DMS79 treated with DMSO at 0.1 percent for 48 hours (cell line): ENCODE data around the gene CARD19.

ENCODE experiments used
- DNase-seq: peaks from one replicate; lab custom pipeline; 2025; lab: John Stamatoyannopoulos, UW

The CARD19 gene

DNA sequence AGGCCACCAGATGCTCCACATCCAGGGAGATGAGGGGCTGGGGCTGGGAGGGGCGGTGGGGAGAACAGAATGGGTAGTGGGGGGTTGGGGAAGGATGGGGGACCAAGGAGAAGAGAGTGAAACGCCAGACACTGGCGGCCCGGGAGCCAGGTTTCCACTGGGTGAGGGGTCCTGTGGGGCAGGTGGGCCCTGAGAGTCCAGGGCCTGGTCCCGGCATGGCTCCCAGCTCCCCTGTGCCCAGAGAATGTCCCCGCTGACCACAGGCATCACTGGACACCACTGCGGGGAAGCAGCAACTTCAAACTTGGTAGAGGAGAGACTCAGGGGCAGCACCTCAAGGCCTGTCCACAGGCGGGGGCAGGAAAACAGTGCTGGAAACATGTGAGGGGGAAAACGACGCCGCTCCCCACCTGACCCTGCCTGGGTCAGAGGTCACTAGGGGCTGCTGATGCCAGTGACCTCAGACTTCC is 24.9 kb downstream of the CARD19 start:
- no peak for DNase-seq

DNA sequence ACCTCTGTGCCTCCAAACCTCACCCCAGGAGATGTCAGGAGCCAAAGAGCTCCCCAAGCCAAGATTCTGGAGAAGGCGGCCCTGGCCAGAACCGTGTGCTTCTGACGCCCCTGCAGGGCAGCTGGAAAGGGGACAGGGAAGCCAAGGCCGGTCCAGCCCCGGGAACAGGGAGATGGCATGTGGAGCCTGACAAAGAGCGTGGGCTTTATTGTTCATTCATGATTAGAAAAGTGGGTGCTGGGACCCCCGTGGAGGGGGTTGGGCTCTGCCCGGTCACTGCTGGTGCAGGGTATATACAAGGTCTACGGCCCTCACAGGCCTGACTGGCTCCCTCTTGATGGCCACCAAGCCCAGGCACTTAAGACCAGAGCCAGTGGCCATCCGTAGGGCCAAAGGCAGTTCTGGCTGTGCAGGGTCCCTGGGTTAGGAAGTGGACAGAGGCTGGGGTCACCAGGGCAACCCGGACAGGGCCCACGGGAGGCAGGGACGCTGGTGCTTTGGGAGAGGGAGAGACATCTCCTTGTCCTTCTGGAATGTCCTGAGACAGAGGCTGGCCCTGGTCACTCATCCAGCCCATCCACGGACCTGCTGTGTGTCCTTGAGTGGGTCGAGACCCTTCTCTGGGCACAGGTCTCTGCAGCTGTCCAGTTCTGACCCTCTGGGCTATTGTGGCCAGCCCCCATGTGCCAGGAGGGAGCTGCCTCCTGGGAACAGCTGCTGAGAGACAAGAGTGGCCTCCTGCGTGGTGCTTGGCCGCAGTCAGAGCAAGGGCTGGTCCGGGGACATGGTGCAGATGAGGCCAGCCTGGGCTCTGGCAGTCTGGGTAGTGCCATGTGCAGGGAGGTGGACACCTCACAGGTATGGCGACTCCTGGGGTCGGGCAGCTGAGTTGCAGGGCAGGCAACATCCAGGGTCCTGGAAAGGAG is 25.6 kb downstream of the CARD19 start:
- no peak for DNase-seq

DNA sequence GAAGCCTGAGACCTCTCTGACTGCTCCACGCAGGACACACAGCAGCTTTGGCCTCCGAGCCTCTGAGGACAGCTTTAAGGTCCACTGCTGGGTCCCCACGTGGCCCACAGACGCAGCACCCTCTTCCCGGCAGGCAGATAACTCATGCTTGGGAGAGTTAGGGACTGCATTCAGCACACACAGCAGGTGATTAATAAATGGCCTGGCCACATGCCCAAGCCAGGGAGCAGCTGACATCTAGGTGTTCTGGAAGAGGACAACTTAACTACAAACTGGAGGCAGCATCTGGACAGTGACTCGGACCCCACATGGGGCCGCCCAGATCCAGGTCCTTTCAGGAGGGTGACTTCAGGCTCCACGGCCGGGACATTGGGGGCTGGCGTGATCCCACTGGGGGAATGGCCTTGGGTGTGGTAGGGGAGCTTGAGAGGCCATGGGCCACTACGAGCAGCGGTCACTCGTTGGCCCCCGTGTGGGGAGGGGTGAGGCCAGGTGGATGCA is 26.8 kb downstream of the CARD19 start:
- no peak for DNase-seq

DNA sequence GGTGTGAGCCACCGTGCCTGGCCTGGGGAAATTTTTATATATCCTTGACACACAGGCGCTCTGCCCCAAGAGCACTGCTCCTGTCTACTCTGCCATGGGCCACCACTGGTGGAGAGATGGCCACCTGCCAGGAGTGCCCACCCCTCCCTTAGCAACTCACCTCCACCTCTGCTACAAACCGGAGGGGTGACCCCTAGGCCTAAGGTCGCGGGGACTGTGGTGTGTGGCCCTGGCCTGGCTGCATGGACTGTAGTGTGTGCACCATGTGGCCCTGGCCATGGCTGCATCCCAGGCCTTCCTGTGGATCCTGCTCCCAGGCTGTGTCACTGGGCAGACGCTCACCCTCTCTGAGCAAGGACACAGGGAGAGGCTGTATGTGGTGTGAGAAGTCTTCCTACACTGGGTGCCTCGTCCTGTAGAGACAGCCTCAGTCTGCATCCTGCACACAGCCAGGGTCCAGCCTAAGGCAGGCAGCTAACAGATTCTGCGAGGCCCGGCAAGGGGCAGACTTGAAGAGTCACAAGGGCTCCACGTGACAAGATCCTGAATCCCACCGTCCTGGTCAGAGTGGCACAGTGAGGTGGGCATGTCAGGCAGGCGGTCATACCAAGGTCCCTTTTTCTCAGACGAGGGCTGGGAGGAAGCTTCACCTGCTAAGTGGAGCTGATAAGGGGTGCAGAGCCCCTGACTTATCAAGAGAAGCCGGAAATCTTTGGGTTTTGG is 27.7 kb downstream of the CARD19 start:
- DNase-seq, result no peak

DNA sequence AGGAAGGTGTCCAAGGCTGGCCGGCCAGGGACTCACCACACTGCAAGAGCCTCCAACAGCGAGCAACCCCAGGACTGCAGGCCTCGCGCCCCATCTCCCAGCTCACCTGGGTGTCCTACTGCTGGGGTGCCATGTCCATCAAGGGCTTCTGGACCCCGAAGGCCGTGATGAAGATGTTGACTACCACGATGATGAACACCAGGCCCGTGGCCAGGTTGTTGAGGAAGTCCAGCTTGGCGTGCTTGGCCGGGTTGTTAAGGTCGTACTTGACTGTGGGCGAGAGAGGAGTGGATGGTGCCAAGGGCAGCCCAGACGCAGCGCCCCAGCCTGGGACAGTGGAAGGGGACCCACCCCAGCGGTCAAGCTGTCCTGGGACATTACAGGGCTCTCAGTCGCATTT is 28.8 kb downstream of the CARD19 start:
- DNase-seq, result no peak

DNA sequence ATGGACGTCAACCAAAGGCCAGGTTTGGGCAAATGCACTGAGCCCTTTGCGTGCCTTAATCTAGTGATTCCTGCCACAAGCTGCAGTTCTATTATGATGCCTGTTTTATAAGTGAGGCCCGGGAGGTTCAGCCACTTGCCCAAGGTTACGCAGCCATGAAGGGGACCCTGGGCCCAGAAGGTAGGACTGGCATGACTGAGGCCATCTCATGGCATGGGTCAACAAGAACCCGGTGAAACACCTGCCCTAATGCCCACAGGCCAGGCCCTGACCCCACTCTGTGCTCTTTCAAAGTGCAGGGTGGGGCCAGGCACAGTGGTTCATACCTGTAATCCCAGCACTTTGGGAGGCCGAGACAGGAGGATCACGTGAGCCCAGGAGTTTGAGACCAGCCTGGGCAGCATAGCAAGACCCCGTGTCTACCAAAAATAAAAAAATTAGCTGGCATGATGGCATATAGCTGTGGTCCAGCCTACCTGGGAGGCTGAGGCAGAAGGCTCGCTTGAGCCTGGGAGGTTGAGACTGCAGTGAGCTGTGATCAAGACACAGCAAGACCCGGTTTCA is 29.4 kb downstream of the CARD19 start:
- no peak for DNase-seq

DNA sequence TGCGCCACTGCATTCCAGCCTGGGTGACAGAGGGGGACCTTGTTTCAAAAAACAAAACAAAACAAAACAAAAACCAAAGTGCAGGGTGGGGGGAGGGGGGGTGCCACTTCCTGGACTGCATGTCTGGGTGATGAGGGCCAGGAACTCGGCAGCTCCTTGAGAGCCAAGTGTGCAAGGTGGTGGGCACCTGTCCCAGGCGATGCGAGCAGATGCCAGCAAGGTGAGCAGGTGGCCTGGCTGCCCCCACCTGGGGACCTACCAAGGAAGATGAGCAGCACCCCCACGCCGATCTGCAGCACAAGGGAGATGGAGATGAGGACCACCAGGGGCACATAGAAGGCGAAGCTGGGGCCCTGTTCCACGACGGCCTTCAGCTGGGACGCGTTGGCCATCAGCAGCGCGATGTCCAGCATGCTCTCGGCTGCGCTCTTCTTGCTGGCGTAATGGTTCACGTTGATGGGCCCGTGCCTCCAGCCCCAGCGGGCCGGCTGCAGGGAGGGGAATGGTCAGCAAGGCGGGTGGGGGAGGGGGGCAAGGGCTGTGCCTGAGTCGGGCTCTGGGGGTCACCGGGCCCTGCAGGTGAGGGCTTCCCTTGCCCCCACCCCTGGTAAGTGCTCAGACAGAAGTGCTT is 30.2 kb downstream of the CARD19 start:
- no peak for DNase-seq

DNA sequence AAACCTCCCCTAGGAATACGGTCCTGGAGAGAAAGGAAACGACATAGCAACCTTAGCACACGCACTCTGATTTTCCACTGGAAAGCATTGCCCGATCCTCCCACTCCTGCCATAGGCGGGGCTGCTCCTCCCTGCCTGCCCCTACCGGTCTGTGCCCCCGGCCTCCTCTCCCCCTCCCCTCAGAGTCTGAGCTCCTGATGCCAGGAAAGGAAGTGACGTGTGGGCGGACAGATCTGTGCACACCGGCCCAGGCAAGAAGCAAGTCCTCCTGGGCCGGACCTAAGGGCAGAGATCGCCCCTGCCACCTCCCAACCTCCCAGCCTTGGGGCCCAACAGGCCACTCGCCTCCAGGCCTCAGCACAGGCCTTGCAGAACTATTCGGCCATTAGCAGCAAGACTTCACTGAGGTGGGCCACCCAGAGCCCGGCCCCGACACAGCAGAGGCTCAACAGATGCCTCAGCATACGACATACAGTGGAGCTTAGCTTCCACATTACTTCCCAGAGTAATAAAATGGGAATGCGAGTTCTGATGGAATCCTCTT is 30.9 kb downstream of the CARD19 start:
- peak; percentile 16 for DNase-seq

DNA sequence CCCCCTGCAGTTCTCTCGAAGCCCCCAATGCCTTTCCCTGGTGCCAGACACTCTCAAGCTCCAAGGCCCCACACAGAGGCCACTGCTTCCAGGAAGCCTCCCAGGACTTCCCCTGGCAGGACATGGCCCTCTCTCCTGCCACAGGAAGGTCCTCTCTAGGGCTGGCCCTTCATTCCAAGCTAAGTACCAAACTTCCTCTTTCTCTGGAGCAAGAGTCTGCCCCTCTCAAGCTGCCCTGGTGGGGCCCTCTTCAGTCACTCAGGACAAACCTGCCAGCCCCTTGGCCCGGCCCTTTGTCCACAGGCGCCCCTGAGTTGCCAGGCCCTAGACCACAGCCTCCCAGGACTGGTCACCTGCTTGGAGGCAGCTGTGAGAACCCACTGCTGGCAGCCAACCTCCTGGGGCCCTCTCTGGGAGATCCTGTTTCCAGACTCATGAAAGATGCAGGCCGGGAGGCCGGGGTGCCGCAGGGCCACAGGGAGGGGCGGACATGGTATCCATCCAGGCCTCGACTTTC is 31.4 kb downstream of the CARD19 start:
- no peak for DNase-seq

DNA sequence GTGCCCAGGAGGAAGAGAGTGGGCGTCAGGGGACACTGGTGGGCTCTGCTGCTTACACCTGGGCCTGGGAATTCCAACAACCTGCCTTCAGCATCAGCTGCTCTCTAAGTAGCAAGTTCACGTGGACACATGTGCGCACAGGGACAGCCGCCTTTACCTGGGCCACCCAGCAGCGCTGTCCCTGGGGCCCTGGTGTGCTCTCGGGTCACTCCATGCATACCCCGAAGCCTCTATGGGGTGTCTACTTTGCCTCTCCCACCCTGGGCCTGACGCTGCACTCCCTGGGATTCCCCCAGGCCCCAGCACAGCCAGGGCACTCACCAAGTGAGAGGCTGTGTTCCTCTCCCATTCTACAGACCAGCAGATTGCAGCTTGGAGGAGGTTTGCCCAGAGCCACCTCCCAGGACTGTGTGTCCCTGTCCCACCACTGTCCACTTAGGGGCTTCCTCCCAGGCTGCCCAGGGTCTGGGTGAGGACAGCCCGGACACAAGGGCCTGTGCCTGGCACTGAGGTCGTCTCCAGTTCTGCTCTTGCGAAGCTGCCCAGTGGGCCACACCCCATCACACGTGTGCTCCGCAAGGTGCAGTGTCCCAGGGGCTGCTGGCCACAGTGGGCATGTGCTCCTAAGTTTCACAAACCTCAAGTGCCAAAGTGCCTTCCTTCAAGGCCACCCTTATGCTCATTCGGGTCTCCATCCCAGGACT is 32.1 kb downstream of the CARD19 start:
- DNase-seq, result no peak

DNA sequence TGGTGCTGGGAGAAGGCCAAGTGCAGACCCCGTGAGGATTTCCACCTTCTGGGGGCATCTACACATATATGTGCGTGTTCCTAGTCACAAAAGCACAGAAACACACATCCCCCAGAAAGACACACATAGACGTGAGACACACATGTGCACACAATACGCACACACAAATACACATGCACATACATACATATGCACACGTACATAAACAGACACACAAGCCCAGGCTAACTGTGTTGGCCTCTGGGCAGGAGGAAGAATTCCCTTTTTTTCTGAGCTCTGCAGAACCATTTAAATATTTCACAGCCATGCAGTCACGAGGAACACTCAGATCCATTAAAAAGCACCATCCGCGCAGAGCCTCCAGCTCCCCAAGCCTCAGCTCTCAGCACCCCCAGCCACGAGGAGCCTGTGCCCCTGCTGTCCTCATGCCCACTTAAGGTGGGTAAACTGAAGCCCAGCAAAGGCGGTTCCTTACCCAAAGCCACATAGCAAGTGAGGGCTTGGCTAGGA is 32.8 kb downstream of the CARD19 start:
- no peak for DNase-seq

DNA sequence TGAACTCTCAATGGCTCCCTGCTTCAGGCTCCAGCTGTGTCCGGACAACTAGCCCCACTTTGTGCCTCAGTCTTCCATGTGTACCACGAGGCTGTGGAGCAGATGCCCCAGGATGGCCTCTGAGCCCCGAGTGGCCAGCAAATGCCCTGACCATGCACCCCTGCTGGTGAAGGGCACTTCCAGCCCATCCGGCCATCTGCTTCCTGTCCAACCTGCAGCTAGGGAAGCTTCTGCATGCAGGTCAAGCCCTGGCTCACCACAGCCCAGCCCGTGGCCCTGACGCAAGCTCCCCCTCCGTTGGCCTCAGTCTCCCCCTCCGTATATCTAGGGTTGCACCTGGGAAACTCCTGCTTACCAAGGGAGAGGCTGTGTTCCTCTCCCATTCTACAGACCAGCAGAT is 33.3 kb downstream of the CARD19 start:
- DNase-seq, result no peak

DNA sequence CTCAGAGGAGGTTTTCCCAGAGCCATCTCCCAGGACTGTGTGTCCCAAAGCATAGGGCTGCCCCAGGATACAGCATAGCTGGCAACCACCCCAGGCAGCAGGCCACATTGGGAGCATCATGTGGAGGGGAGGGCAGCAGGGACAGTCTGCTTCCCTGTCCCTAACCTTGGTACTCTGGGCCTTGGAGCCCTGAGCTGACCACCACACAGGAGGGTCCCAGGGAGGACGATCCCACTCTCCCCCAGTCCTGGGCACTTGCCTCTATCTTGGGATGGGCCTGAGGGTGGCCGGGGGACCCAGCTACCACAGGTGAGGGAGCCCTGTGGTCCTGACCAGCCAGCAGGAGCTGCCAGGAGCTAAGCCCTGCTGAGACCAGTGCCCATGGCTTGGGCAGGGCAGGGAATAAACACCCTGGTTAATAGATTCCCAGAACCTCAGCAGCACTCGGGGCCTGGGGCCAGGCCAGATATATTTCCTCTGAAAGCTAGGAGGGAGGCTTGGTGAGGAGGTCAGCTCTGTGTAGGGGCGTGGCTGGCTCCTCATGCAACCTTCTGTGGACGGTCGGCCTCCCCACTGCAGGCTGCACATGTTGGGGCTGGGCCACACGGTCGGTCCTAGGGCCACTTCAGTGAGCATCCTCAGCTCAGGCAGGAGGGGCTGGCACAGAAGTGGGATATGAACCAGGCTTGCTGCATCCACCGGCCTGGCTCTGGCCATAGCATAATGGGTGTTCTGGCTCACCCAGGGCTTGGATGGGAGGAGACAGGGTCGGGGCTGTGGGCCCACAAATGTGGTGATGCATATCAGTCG is 33.9 kb downstream of the CARD19 start:
- DNase-seq, result no peak

DNA sequence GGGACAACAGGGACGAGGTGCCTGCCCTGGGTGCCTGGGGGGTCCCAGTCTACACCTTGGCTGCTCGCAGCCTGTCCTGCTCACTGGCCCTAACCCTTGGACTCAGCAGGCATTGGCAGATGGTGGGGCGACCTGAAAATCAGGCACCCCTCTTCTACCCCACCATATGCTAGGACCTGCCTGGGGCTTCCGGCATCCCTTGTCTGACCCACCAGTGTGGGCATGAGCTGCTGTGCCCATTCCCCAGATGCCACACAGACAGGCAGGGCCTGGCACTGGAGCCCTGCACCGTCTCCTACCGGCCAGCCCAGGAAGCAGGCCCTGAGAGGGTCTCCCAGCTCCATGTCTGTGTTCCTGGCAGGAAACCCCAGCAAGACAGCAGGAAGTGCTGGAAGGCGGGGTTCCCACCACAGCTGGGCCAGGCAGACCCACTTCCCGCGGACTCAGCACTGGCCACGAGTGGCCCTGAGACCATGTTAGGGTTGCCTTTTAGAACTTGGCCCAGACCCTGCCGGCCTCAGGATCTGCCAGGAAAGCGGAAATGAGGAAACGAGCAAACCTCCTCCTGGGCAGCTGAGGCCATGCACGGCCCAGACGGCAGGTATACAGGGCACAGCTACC is 35.0 kb downstream of the CARD19 start:
- no peak for DNase-seq

DNA sequence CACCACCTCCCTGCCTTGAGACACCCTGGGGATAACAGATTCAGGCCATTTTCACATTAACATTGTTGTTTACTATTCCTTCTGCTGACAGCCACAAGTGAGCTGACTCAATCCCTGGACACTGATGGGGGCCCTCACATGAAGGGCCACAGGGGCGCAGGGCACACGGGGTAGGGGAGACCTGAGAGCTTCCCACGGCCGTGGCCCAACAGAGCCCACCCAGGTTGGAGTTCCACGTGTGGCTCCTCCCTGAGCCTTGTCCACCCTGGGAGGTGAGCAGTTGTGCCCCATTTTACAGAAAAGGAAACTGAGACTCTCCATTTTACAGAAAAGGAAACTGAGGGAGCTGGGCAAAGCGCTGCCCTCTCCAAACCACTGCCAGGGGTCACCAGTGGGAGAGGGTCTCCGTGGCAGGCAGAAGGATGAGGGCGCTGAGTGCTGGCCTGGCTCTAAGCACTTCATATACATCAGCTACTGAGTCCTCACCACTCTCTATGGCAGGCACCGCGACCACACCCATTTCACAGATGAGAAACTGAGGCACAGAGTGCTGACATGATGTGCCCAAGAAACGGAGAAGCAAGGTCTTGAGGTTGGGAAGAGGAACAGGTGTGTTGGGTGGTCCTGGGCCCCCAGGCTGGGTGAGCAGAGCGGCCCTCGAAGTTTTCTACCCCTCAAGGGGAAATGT is 35.7 kb downstream of the CARD19 start:
- DNase-seq, result no peak

DNA sequence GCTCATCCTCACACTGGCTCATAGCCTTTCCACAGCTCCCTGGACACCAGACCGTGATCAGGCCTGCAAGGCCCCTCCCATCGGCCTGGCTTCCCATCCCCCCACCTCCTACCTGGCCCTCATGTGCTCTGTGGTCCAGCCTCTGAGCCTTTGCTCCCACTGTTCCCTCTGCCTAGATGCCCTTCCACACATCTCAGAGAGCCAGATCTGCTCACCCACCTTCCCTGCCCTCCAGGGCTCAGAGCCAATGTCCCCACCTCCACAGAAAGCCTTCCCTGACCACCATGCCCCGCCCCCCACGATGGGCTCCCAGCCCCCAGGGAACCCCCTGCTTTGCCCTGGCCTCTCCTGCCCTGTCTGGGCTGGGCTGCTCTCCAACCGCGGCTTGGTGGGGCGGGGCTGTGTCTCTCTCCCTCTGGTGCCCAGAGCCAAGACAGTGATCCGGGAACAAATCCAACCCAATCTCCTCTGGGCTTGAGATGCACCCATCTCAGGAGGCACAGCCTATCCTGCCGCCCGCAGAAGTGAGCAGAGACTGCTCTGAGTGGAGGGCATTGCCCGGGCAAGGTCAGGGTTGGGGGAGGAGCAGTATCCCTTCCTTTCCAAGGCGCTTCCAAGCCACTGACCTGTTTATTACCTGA is 36.4 kb downstream of the CARD19 start:
- DNase-seq, result no peak

DNA sequence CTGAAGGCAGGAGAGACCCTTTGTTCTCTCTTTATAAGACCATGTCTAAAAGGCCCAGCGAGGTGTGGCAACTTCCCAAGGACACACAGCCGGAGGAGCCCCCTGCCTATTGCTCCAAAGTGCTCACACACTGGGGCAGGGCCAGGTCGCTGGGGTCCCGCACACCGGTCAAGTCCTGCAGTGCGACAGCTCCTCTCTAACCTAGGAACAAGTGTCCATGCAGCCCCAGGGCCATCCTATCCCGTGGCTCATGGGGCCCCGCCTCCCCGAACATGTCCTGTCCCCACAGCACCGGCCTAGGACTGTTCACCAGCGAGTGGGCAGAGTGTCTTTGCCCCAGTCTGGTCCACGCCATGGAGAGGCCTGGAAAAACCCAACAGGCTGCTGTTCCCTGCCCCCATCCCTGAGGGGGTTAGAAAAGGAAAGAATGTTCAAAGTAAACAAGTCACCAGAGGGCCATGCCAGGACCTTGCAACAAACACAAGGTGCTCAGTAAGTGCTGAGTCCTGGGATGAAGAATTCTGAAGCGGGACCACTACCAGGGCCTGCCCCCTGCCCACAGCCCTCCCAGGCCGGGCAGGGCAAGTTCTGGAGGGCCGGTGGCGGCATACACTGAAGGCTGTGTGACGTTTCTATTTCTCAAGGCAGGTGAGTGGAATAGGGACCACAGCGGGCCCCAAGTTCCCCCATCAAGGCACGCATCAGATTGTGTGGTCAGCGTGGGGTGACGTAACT is 37.1 kb downstream of the CARD19 start:
- no peak for DNase-seq

DNA sequence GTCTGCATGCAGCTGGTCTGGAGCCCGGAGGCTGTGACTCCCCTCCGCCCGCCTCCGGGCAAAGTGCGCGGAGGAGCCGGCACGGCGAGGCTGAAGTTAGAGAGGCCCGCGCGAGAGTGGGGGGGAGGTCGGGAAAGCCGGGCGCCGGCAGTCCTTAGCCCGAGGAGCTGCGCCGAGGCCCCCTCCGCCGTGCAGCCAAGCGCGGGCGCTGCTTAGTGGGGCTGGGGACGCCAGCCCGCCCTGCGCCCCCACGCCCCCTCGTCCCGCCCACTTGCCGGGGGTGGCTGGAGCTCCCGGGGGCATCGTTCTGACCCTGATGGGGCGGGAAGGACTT is 37.6 kb downstream of the CARD19 start:
- DNase-seq, result peak; percentile 10
